ENCODE results near the gene RPS15. TPM values are rescaled to one million over a fixed set of nuclear protein-coding genes. Genes with fewer than 3 reads are reported as not detected.
A peak's percentile ranks its signal among the peaks of the same experiment; 100 is the strongest.

RPS15 gene
- total RNA-seq, 1 experiment from 2014 or later = 1,696 TPM

DNA sequence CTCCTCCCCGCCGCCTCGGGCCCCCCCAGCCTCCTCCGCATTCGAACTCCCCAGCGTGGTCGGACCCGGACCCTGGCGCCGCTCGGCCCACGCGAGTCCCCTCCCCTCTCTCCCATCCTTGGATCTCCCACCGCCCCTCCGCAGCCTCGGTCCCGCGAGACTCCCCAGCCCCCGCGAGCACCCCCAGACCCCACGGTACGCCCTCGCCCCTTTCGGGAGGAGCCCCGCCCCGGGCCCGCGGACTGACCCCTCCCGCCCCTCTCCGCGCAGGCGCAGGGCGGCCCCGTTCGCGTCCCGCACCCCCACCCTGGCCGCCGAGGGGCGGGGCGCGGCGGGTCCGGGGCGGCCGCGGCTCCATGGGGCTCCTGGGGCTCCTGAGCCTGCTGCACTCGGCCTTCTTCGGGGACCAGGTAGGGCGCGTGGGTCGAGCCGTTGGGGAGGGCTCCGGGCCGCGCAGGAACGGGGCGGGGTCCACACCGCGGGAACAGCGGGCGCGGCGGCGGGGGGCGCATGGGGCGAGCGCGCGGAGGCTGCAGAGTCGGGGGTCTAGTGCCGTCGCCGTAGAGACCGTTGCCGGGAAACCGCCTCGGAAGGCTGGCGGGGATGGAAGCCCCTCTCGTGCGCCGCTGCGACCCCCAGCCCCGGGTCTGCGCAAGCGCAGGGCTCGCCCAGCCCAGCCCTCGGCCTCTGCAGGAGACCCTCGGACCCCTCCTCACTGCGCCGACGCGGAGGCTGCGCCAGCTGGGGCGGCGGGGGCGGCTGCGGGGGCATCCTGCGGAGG is 7.9 kb downstream of the RPS15 start:
- no peak overlapping the region for H3K27ac ChIP-seq (ENCODE audit: low read depth, low read length, poor library complexity, severe bottlenecking)
- peak; percentile 75 for DNase-seq (ENCODE audit: low spot score)
- CTCF ChIA-PET = interaction anchor here (1.1 kb wide), 1 partner anchor 26 kb away, joined by 3 read pairs; no protein-coding TSS in a partner anchor
- peaks cover 18% of the 10 kb centered on the region for H3K36me3 ChIP-seq (ENCODE audit: insufficient read depth, low read length, poor library complexity, severe bottlenecking)
- peak overlapping the region; percentile 56 for H3K4me3 ChIP-seq (ENCODE audit: low read depth, low read length, poor library complexity, severe bottlenecking)
- intact Hi-C loops (cut with micrococcal nuclease; ENCODE audit: unreplicated experiment) = loop anchor here (10.0 kb wide), 1 partner anchor 171 kb away; the partner anchor contains the start of gene FAM174C
- no peaks in the 10 kb centered on the region for H3K9me3 ChIP-seq (ENCODE audit: low read depth, low read length, poor library complexity, severe bottlenecking)
- peaks cover 30% of the 10 kb centered on the region for H3K27me3 ChIP-seq (replicated peaks; ENCODE audit: insufficient read depth, low read depth, low read length, poor library complexity)
- TF ChIP-seq, protein P1, sequence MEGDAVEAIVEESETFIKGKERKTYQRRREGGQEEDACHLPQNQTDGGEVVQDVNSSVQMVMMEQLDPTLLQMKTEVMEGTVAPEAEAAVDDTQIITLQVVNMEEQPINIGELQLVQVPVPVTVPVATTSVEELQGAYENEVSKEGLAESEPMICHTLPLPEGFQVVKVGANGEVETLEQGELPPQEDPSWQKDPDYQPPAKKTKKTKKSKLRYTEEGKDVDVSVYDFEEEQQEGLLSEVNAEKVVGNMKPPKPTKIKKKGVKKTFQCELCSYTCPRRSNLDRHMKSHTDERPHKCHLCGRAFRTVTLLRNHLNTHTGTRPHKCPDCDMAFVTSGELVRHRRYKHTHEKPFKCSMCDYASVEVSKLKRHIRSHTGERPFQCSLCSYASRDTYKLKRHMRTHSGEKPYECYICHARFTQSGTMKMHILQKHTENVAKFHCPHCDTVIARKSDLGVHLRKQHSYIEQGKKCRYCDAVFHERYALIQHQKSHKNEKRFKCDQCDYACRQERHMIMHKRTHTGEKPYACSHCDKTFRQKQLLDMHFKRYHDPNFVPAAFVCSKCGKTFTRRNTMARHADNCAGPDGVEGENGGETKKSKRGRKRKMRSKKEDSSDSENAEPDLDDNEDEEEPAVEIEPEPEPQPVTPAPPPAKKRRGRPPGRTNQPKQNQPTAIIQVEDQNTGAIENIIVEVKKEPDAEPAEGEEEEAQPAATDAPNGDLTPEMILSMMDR (conservative IDR thresholded peaks at IDR 0.05; ENCODE audit: low read depth, low read length) = no peak
- no peak for TF ChIP-seq EZH2 (IDR thresholded peaks at IDR 0.05; ENCODE audit: borderline replicate concordance, low read depth, low read length, poor library complexity, severe bottlenecking)
- H3K4me1 ChIP-seq (ENCODE audit: insufficient read depth, low read length, poor library complexity, severe bottlenecking) = peaks cover 19% of the 10 kb centered on the region
- POLR2A ChIA-PET (ENCODE audit: low non-redundant PET) = interaction anchor here (0.6 kb wide), 1 partner anchor 10 kb away, joined by 20 read pairs; no protein-coding TSS in a partner anchor
- no TSS peak for BruUV-seq (replicated peaks)

DNA sequence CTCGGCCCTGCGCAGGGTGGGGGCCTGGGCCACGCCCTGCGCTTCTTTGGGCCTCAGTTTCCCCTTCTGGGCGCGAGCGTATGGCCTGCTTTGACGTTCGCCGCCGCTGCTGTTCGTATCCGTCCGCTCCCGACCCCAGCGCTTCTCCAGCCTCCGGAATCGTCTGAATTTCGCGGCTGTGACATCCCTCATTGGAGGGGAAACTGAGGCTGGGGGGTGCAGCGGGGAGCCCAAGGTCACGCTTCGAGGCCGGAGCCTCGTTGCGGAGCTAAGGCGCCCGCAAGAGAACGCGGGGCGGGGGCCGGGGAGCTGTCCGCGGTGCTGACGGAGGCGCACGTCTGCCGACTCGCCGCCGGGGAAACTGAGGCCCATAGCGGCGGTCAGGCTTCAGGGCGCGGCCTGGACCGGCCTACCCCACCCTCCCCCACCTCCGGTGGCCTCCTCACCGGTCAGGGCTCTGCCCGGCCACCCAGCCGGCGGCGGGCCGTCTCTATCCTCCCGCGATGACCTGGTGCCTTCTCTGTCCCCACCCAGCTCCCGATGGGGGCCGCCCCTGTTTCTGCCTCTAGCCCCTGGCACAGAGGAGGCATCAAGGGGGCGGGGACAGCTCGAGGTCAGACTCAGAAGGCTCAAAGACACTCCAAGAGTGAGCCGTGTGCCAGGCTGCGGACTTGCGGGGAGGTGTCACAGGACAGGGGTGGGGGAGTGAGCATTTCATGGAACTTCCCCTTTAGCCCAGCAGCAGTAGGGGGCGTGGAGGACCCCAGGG is 8.7 kb downstream of the RPS15 start:
- POLR2A ChIA-PET (ENCODE audit: low non-redundant PET) = interaction anchor here (0.6 kb wide), 1 partner anchor 10 kb away, joined by 20 read pairs; no protein-coding TSS in a partner anchor
- DNase-seq (ENCODE audit: low spot score) = peak; percentile 51
- peaks cover 10% of the 10 kb centered on the region for H3K36me3 ChIP-seq (ENCODE audit: insufficient read depth, low read length, poor library complexity, severe bottlenecking)
- TF ChIP-seq, protein P1 (conservative IDR thresholded peaks at IDR 0.05; ENCODE audit: low read depth, low read length) = no peak
- TF ChIP-seq EZH2 (IDR thresholded peaks at IDR 0.05; ENCODE audit: borderline replicate concordance, low read depth, low read length, poor library complexity, severe bottlenecking) = no peak
- BruUV-seq (replicated peaks) = no TSS peak
- H3K27me3 ChIP-seq (replicated peaks; ENCODE audit: insufficient read depth, low read depth, low read length, poor library complexity) = peaks cover 37% of the 10 kb centered on the region
- intact Hi-C loops (cut with micrococcal nuclease; ENCODE audit: unreplicated experiment) = loop anchor here (10.0 kb wide), 1 partner anchor 172 kb away; the partner anchor contains the start of gene FAM174C
- no peak overlapping the region for H3K27ac ChIP-seq (ENCODE audit: low read depth, low read length, poor library complexity, severe bottlenecking)
- CTCF ChIA-PET = no interaction called here
- H3K9me3 ChIP-seq (ENCODE audit: low read depth, low read length, poor library complexity, severe bottlenecking) = no peaks in the 10 kb centered on the region
- H3K4me3 ChIP-seq (ENCODE audit: low read depth, low read length, poor library complexity, severe bottlenecking) = peak overlapping the region; percentile 56
- H3K4me1 ChIP-seq (ENCODE audit: insufficient read depth, low read length, poor library complexity, severe bottlenecking) = peaks cover 15% of the 10 kb centered on the region

DNA sequence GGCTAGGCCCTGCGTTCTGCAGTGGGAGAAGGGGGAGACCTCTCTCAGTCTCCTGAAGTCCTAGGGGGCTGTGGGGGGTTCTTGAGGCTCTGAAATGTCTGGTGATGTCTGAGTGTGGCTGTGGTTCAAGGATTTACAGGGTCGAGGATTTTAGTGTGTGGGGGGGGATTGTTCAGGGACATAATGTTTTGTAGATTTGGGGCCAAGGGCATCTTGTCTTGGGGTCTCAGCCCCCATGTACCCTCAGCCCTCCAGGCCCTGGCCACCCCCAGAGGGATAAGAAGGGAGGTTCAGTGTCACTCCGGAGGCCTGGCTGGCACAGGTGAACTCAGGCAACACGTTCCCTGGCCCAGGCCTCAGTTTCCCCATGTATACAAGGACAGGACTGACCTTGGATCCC is 9.3 kb downstream of the RPS15 start:
- H3K36me3 ChIP-seq (ENCODE audit: insufficient read depth, low read length, poor library complexity, severe bottlenecking) = peaks cover 4% of the 10 kb centered on the region
- ChIA-PET POLR2A (ENCODE audit: low non-redundant PET) (no interaction called here), CTCF (interaction anchor here (0.6 kb wide), 1 partner anchor 10 kb away, joined by 3 read pairs; no protein-coding TSS in a partner anchor)
- no peak overlapping the region for H3K27ac ChIP-seq (ENCODE audit: low read depth, low read length, poor library complexity, severe bottlenecking)
- BruUV-seq (replicated peaks) = no TSS peak
- no peak for DNase-seq (ENCODE audit: low spot score)
- H3K4me3 ChIP-seq (ENCODE audit: low read depth, low read length, poor library complexity, severe bottlenecking) = no peak overlapping the region
- intact Hi-C loops (cut with micrococcal nuclease; ENCODE audit: unreplicated experiment) = loop anchor here (10.0 kb wide), 1 partner anchor 173 kb away; the partner anchor contains the start of gene FAM174C
- TF ChIP-seq EZH2 (IDR thresholded peaks at IDR 0.05; ENCODE audit: borderline replicate concordance, low read depth, low read length, poor library complexity, severe bottlenecking) = no peak
- TF ChIP-seq, protein P1 (conservative IDR thresholded peaks at IDR 0.05; ENCODE audit: low read depth, low read length) = no peak
- no peaks in the 10 kb centered on the region for H3K9me3 ChIP-seq (ENCODE audit: low read depth, low read length, poor library complexity, severe bottlenecking)
- peaks cover 15% of the 10 kb centered on the region for H3K4me1 ChIP-seq (ENCODE audit: insufficient read depth, low read length, poor library complexity, severe bottlenecking)
- H3K27me3 ChIP-seq (replicated peaks; ENCODE audit: insufficient read depth, low read depth, low read length, poor library complexity) = peaks cover 43% of the 10 kb centered on the region
